OCI-LY1 (cell line): ENCODE results near the gene ARMH1.

ENCODE experiments used
- H2AFZ ChIP-seq: fragments of 200-600 bp; sonication (generic), shearing (Covaris generic); 2 replicates; pipeline ENCODE4 v1.6.0; 2014; ENCODE audit warnings: antibody characterized with exemption, mild to moderate bottlenecking, low read length
- H3F3A ChIP-seq: fragments of 200-600 bp; sonication (generic), shearing (Covaris generic); 2 replicates; pipeline ENCODE4 v1.6.0; 2014; ENCODE audit warnings: mild to moderate bottlenecking, antibody characterized with exemption, low read length, moderate library complexity; ENCODE audit not compliant: insufficient read depth
- H3K27ac ChIP-seq: fragments of 200-600 bp; sonication (generic); 2 replicates; pipeline ENCODE4 v1.5.1; 2014; ENCODE audit warnings: low read length, mixed run types, mild to moderate bottlenecking, low read depth; ENCODE audit not compliant: poor library complexity, severe bottlenecking
- H3K27me3 ChIP-seq: fragments of 200-600 bp; sonication (generic); 2 replicates; pipeline ENCODE4 v1.6.0; 2014; ENCODE audit warnings: antibody characterized with exemption, mild to moderate bottlenecking, low read length, moderate library complexity; ENCODE audit not compliant: insufficient read depth
- H3K36me3 ChIP-seq: fragments of 200-600 bp; sonication (generic); 2 replicates; pipeline ENCODE4 v1.6.1; 2014; ENCODE audit warnings: mild to moderate bottlenecking, antibody characterized with exemption, low read length, moderate library complexity, mixed read lengths; ENCODE audit not compliant: insufficient read depth
- H3K4me1 ChIP-seq: fragments of 200-600 bp; sonication (generic); 2 replicates; pipeline ENCODE4 v1.5.1; 2014; ENCODE audit warnings: mild to moderate bottlenecking, low read length, moderate library complexity; ENCODE audit not compliant: insufficient read depth, severe bottlenecking
- H3K4me2 ChIP-seq: fragments of 200-600 bp; sonication (generic), shearing (Covaris generic); 2 replicates; pipeline ENCODE4 v1.6.1; 2014; ENCODE audit warnings: low read length
- H3K4me3 ChIP-seq: fragments of 200-600 bp; sonication (generic); 2 replicates; pipeline ENCODE4 v1.5.1; 2014; ENCODE audit warnings: low read length, low read depth, mild to moderate bottlenecking, mixed read lengths; ENCODE audit not compliant: poor library complexity, severe bottlenecking
- H3K79me2 ChIP-seq: fragments of 200-600 bp; shearing (Covaris generic); 2 replicates; pipeline ENCODE4 v1.6.1; 2016; ENCODE audit warnings: mixed run types, low read length, mixed read lengths; ENCODE audit not compliant: insufficient read depth
- H3K9ac ChIP-seq: fragments of 200-600 bp; sonication (generic), shearing (Covaris generic); 2 replicates; pipeline ENCODE4 v1.6.1; 2014; ENCODE audit warnings: mild to moderate bottlenecking, low read length, mixed read lengths
- H3K9me2 ChIP-seq: fragments of 200-600 bp; sonication (generic), shearing (Covaris generic); 2 replicates; pipeline ENCODE4 v1.6.1; 2014; ENCODE audit warnings: low read depth, mild to moderate bottlenecking, low read length, mixed read lengths
- H3K9me3 ChIP-seq: fragments of 200-600 bp; shearing (Covaris generic); 2 replicates; pipeline ENCODE4 v1.6.1; 2014; ENCODE audit warnings: low read length, mixed read lengths
- H4K20me1 ChIP-seq: fragments of 200-600 bp; sonication (generic), shearing (Covaris generic); 2 replicates; pipeline ENCODE4 v1.6.0; 2016; ENCODE audit warnings: mild to moderate bottlenecking, low read length; ENCODE audit not compliant: insufficient read depth
- EZH2 ChIP-seq: fragments of 200-600 bp; sonication (generic), shearing (Covaris generic); IDR thresholded peaks from 2 replicates; pipeline ENCODE4 v1.8.0; 2017; ENCODE audit warnings: borderline replicate concordance, mixed run types, mild to moderate bottlenecking, antibody characterized with exemption, low read length, moderate library complexity, mixed read lengths
- TF ChIP-seq, protein P1 (sequence below): fragments of 200-600 bp; sonication (generic), shearing (Covaris generic); IDR thresholded peaks from 2 replicates; pipeline ENCODE4 v1.5.1; 2017; ENCODE audit warnings: mild to moderate bottlenecking, antibody characterized with exemption, low read length, moderate library complexity, mixed read lengths

Gene ARMH1

DNA sequence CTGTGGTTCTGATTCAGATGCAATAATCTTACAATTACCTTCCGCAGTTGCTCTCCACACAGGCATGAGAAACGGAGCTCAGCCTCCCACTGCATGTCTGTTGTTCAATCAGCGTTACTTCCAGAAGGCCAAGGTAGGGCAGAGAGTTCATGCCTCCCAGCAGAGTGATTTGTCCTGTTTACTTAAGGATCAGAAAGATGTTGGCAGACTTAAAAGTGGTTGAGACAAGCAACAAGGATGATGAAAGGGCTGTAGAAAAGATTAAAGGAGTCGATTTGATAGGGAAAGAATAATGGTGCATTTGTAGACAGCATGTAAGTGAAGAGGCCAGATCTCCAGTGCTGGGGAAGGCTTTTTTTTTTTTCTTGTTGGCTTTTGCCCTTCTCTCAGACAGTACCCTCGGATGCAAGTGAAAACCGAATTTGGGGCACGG lies 26.6 kb downstream of the ARMH1 start:
- no peak for TF ChIP-seq EZH2
- TF ChIP-seq, protein P1, sequence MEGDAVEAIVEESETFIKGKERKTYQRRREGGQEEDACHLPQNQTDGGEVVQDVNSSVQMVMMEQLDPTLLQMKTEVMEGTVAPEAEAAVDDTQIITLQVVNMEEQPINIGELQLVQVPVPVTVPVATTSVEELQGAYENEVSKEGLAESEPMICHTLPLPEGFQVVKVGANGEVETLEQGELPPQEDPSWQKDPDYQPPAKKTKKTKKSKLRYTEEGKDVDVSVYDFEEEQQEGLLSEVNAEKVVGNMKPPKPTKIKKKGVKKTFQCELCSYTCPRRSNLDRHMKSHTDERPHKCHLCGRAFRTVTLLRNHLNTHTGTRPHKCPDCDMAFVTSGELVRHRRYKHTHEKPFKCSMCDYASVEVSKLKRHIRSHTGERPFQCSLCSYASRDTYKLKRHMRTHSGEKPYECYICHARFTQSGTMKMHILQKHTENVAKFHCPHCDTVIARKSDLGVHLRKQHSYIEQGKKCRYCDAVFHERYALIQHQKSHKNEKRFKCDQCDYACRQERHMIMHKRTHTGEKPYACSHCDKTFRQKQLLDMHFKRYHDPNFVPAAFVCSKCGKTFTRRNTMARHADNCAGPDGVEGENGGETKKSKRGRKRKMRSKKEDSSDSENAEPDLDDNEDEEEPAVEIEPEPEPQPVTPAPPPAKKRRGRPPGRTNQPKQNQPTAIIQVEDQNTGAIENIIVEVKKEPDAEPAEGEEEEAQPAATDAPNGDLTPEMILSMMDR: no peak
- Histone ChIP-seq H3K27ac (no peak overlapping the region), H3K9ac (no peak overlapping the region), H3K4me1 (peaks cover 23% of the 10 kb centered on the region), H3F3A (no peaks in the 10 kb centered on the region), H3K4me3 (no peak overlapping the region), H3K9me2 (no peaks in the 10 kb centered on the region), H4K20me1 (no peaks in the 10 kb centered on the region), H3K36me3 (no peaks in the 10 kb centered on the region), H3K9me3 (no peaks in the 10 kb centered on the region), H3K4me2 (no peak overlapping the region), H2AFZ (no peak overlapping the region), H3K27me3 (no peaks in the 10 kb centered on the region), H3K79me2 (no peaks in the 10 kb centered on the region)

DNA sequence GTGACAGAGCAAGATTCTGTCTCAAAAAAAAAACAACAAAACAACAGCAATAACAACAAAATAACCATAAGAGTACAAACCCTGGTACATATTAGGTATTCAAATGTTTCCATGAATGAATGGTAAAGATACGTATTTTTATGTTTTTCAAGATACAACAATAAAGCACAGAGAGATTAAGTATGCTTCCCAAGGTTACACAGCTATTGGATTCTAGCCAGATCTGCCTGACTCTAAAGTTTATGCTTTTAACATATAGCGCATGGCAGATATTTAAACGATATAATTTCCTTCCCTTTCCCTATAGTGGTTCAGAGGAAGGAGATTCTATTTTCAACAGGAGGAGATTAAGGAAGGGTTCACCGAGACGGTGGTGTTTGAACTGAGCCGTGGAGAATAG lies 31.0 kb downstream of the ARMH1 start:
- Histone ChIP-seq H3K27ac (no peak overlapping the region), H3K79me2 (no peaks in the 10 kb centered on the region), H3K36me3 (no peaks in the 10 kb centered on the region), H3K9me3 (no peaks in the 10 kb centered on the region), H4K20me1 (no peaks in the 10 kb centered on the region), H3K4me3 (no peak overlapping the region), H3K9ac (no peak overlapping the region), H3K4me1 (peaks cover 6% of the 10 kb centered on the region), H3K4me2 (no peak overlapping the region), H3F3A (no peaks in the 10 kb centered on the region), H3K27me3 (no peaks in the 10 kb centered on the region), H2AFZ (no peak overlapping the region), H3K9me2 (no peaks in the 10 kb centered on the region)
- no peak for TF ChIP-seq EZH2
- TF ChIP-seq, protein P1: no peak

DNA sequence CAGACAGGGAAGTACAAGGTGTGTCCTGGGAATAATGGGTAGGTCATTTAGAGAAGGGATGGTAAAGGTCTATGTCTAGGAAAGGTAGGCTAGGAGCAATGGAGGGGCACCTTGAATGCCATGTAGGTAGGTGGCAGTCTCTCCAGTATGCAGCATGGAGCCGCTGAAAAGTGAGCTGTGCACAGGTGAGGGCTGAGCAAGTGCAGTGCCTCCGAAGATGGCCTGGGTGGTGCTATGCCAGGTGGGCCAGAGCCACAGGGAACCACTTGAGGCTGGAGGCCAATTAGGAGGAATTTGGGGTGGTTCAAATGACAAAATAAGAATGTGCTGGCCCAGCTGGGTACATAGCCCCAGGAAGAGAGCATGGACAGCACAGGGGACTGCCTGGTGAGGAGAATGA lies 31.4 kb downstream of the ARMH1 start:
- peaks cover 6% of the 10 kb centered on the region for H3K4me1 ChIP-seq
- no peak overlapping the region for H3K27ac ChIP-seq
- no peak overlapping the region for H3K4me3 ChIP-seq
- H3K9me3 ChIP-seq: no peaks in the 10 kb centered on the region
- H3K4me2 ChIP-seq: no peak overlapping the region
- no peak overlapping the region for H3K9ac ChIP-seq
- H4K20me1 ChIP-seq: no peaks in the 10 kb centered on the region
- H3K36me3 ChIP-seq: no peaks in the 10 kb centered on the region
- no peaks in the 10 kb centered on the region for H3K9me2 ChIP-seq
- H2AFZ ChIP-seq: no peak overlapping the region
- no peaks in the 10 kb centered on the region for H3K79me2 ChIP-seq
- no peaks in the 10 kb centered on the region for H3K27me3 ChIP-seq
- no peaks in the 10 kb centered on the region for H3F3A ChIP-seq
- TF ChIP-seq, protein P1: no peak
